Measurements from ENCODE around the gene ATP2A2.

- TF ChIP-seq, protein P1, sequence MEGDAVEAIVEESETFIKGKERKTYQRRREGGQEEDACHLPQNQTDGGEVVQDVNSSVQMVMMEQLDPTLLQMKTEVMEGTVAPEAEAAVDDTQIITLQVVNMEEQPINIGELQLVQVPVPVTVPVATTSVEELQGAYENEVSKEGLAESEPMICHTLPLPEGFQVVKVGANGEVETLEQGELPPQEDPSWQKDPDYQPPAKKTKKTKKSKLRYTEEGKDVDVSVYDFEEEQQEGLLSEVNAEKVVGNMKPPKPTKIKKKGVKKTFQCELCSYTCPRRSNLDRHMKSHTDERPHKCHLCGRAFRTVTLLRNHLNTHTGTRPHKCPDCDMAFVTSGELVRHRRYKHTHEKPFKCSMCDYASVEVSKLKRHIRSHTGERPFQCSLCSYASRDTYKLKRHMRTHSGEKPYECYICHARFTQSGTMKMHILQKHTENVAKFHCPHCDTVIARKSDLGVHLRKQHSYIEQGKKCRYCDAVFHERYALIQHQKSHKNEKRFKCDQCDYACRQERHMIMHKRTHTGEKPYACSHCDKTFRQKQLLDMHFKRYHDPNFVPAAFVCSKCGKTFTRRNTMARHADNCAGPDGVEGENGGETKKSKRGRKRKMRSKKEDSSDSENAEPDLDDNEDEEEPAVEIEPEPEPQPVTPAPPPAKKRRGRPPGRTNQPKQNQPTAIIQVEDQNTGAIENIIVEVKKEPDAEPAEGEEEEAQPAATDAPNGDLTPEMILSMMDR (IDR thresholded peaks at IDR 0.05) = no peak
- TF ChIP-seq POLR2A (IDR thresholded peaks at IDR 0.05) = peak in 2 of 3 donors; percentile 12 to 40
These were observed 677 bp downstream of the ATP2A2 start for GRCh38 chr12:110281549-110282299.

All from body of pancreas (tissue), 4 donors.